Lower lobe of right lung (tissue), 2 donors: ENCODE results near the gene CC2D1A. TPM values are rescaled to one million over a fixed set of nuclear protein-coding genes. Genes with fewer than 3 reads are reported as not detected.
A peak's percentile ranks its signal among the peaks of the same experiment; 100 is the strongest.
"Not testable (repeated sequence)": the region's sequence is repeated elsewhere in the genome, so short reads cannot be mapped to it uniquely, and the experiment has no call there.

Source experiments
- ATAC-seq, 2 donors: fragments of 200-7000 bp; cut with Tn5 transposase; one replicate each; pipeline ENCODE4 v1.9.1; 2020 to 2022; ENCODE audit warnings: mild to moderate bottlenecking in 2 of 2, moderate library complexity in 2 of 2
- DNase-seq: peaks from one replicate; pipeline ENCODE4 v3.0.0-alpha.2; 2020
- H3K27ac ChIP-seq: fragments of 200-600 bp; one replicate; pipeline ENCODE4 v1.8.0; 2022
- H3K27me3 ChIP-seq: fragments of 200-600 bp; one replicate; pipeline ENCODE4 v1.8.0; 2022; ENCODE audit warnings: low read depth
- H3K36me3 ChIP-seq: fragments of 200-600 bp; one replicate; pipeline ENCODE4 v1.8.0; 2022; ENCODE audit warnings: mild to moderate bottlenecking
- H3K4me1 ChIP-seq: fragments of 200-600 bp; one replicate; pipeline ENCODE4 v1.8.0; 2022
- H3K4me3 ChIP-seq: fragments of 200-600 bp; one replicate; pipeline ENCODE4 v1.8.0; 2022; ENCODE audit warnings: mild to moderate bottlenecking
- H3K9me3 ChIP-seq: fragments of 200-600 bp; one replicate; pipeline ENCODE4 v1.8.0; 2022
- CTCF ChIP-seq: fragments of 200-600 bp; IDR thresholded peaks from one replicate; pipeline ENCODE4 v1.8.0; 2022; ENCODE audit warnings: antibody characterized with exemption, mild to moderate bottlenecking
- intact Hi-C: fragments of 100-400 bp; cut with DNase I; formaldehyde crosslinking; loops from one replicate; pipeline ENCODE4 v1.11.0; 2022
- total RNA-seq: library from RNA; stranded (reverse); fragmentation: NEBNext Ultra II Directional; extraction: Animal tissue kit (Norgen Biotek cat#: 25700); gene quantifications from one replicate; pipeline ENCODE4 v1.2.1, GENCODE V29; 2021
- donor health status: DM: no; HTN: yes; CAD: no; lungs with severe emphysema.

Gene CC2D1A
- total RNA-seq, 1 donor from 2014 or later, result 32.4 TPM

- Histone ChIP-seq H3K27ac (no peak overlapping the region), H3K27me3 (no peaks in the 10 kb centered on the region), H3K4me1 (peaks cover 10% of the 10 kb centered on the region), H3K36me3 (peaks cover 92% of the 10 kb centered on the region), H3K4me3 (no peak overlapping the region), H3K9me3 (no peaks in the 10 kb centered on the region)
- ATAC-seq, result no peak
- no peak for TF ChIP-seq CTCF
- DNase-seq, result no peak
- intact Hi-C loops, result no loop called here
Measured at GRCh38 chr19:13920524-13920923, 14.5 kb downstream of the CC2D1A start.

GRCh38 chr19:13920940-13921747 lies 15.1 kb downstream of the CC2D1A start:
- no peak for TF ChIP-seq CTCF
- Histone ChIP-seq H3K36me3 (peaks cover 88% of the 10 kb centered on the region), H3K9me3 (no peaks in the 10 kb centered on the region), H3K27me3 (no peaks in the 10 kb centered on the region), H3K4me3 (no peak overlapping the region), H3K4me1 (peaks cover 12% of the 10 kb centered on the region), H3K27ac (no peak overlapping the region)
- DNase-seq (no peak), ATAC-seq (peak; percentile 34 to 47)
- intact Hi-C loops, result no loop called here

- H3K9me3 ChIP-seq, H3K4me3 ChIP-seq, ATAC-seq, H3K27ac ChIP-seq, H3K27me3 ChIP-seq, intact Hi-C loops, DNase-seq: not testable (repeated sequence)
- peaks cover 20% of the 10 kb centered on the region for H3K4me1 ChIP-seq
- peaks cover 89% of the 10 kb centered on the region for H3K36me3 ChIP-seq
Measured at GRCh38 chr19:13922118-13922517, 16.1 kb downstream of the CC2D1A start.

GRCh38 chr19:13923194-13923987 lies 17.4 kb downstream of the CC2D1A start:
- Histone ChIP-seq H3K4me3 (no peak overlapping the region), H3K9me3 (no peaks in the 10 kb centered on the region), H3K27ac (no peak overlapping the region), H3K4me1 (peaks cover 11% of the 10 kb centered on the region), H3K36me3 (peaks cover 91% of the 10 kb centered on the region), H3K27me3 (no peaks in the 10 kb centered on the region)
- TF ChIP-seq CTCF, result no peak
- intact Hi-C loops, result no loop called here
- no peak for DNase-seq
- no peak for ATAC-seq

GRCh38 chr19:13926010-13926409 lies 20.0 kb downstream of the CC2D1A start:
- Histone ChIP-seq H3K4me3 (no peak overlapping the region), H3K4me1 (peaks cover 11% of the 10 kb centered on the region), H3K27ac (peak overlapping the region; percentile 77), H3K9me3 (no peaks in the 10 kb centered on the region), H3K36me3 (peaks cover 78% of the 10 kb centered on the region), H3K27me3 (no peaks in the 10 kb centered on the region)
- DNase-seq (no peak), ATAC-seq (no peak)
- TF ChIP-seq CTCF, result no peak
- intact Hi-C loops, result no loop called here

- no peaks in the 10 kb centered on the region for H3K9me3 ChIP-seq
- no peaks in the 10 kb centered on the region for H3K27me3 ChIP-seq
- peaks cover 11% of the 10 kb centered on the region for H3K4me1 ChIP-seq
- no peak for DNase-seq
- peaks cover 76% of the 10 kb centered on the region for H3K36me3 ChIP-seq
- peak in 1 of 2 donors; percentile 29 for ATAC-seq
- no peak for TF ChIP-seq CTCF
- intact Hi-C loops, result no loop called here
- peak overlapping the region; percentile 77 for H3K27ac ChIP-seq
- H3K4me3 ChIP-seq, result no peak overlapping the region
Measured at GRCh38 chr19:13926715-13927114, 20.7 kb downstream of the CC2D1A start.
